K562 (cell line): ENCODE results near the gene FASTK.

ENCODE experiments used
- EZH2 ChIP-seq: IDR thresholded peaks from 2 replicates; pipeline ENCODE4 v1.6.1; 2012; ENCODE audit warnings: low read depth, mild to moderate bottlenecking, inconsistent platforms, low read length, borderline replicate concordance
- POLR2A ChIP-seq: fragments of 450-650 bp; conservative IDR thresholded peaks from 2 replicates; pipeline ENCODE4 v1.6.1; 2016
- TCF7 ChIP-seq: sonication (generic); IDR thresholded peaks from 2 replicates; pipeline ENCODE4 v1.6.1; 2016; ENCODE audit warnings: antibody characterized with exemption, borderline replicate concordance
- TF ChIP-seq, protein P1 (sequence below), 2 experiments: fragments of 450-650 bp; formaldehyde crosslinking in 1 of 2; IDR thresholded peaks; 2 replicates each; pipeline versions ENCODE4 v1.4.0 to v1.6.1; 2014 to 2020; ENCODE audit warnings: mild to moderate bottlenecking in 2 of 2, borderline replicate concordance in 1 of 2, low read depth in 1 of 2

DNA sequence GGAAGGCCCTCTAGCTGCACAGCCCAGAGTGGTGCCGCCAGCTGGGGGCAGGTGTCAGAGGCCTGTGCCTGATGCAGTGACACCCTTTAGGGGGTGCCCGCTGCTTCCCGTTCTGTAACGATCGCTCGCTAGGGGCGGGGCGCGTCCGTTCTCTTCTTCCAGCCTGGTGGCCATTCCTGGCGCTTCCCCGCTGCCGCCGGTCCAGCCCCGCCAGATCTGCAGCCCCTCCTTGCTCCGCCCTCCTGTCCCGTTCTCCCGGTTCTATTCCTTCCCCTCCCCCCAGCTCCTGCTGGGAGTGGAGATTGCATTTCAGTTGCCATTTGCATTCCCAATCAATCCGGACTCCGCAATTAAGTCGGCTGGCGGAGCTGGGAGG is 44.8 kb upstream of the FASTK start:
- TF ChIP-seq TCF7 (no peak), EZH2 (no peak), POLR2A (no peak)
- TF ChIP-seq, protein P1, sequence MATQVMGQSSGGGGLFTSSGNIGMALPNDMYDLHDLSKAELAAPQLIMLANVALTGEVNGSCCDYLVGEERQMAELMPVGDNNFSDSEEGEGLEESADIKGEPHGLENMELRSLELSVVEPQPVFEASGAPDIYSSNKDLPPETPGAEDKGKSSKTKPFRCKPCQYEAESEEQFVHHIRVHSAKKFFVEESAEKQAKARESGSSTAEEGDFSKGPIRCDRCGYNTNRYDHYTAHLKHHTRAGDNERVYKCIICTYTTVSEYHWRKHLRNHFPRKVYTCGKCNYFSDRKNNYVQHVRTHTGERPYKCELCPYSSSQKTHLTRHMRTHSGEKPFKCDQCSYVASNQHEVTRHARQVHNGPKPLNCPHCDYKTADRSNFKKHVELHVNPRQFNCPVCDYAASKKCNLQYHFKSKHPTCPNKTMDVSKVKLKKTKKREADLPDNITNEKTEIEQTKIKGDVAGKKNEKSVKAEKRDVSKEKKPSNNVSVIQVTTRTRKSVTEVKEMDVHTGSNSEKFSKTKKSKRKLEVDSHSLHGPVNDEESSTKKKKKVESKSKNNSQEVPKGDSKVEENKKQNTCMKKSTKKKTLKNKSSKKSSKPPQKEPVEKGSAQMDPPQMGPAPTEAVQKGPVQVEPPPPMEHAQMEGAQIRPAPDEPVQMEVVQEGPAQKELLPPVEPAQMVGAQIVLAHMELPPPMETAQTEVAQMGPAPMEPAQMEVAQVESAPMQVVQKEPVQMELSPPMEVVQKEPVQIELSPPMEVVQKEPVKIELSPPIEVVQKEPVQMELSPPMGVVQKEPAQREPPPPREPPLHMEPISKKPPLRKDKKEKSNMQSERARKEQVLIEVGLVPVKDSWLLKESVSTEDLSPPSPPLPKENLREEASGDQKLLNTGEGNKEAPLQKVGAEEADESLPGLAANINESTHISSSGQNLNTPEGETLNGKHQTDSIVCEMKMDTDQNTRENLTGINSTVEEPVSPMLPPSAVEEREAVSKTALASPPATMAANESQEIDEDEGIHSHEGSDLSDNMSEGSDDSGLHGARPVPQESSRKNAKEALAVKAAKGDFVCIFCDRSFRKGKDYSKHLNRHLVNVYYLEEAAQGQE (IDR thresholded peaks at IDR 0.05; ENCODE audit: borderline replicate concordance) = no peak
- TF ChIP-seq, protein P1 (CRISPR knock-in tag; IDR thresholded peaks at IDR 0.05; ENCODE audit: low read depth) = no peak
